A549 (cell line): ENCODE results near the gene SLC35A4.

Experiments
- CTCF ChIP-seq: fragments of >200 bp; sonication (Bioruptor Twin); formaldehyde crosslinking; IDR thresholded peaks from 3 replicates; pipeline ENCODE4 v1.5.1; 2016
- JUN ChIP-seq, 2 experiments: fragments of >200 bp; sonication (Bioruptor Twin); formaldehyde crosslinking; IDR thresholded peaks; 2 replicates in 1 of 2; 3 replicates in 1 of 2; pipeline ENCODE4 v1.6.1; 2016 to 2017
- KDM5A ChIP-seq: fragments of 200-600 bp; sonication (generic); IDR thresholded peaks from 2 replicates; pipeline ENCODE4 v1.6.1; 2016; ENCODE audit warnings: antibody characterized with exemption, mild to moderate bottlenecking
- PBX3 ChIP-seq: IDR thresholded peaks from 2 replicates; pipeline ENCODE4 v1.6.1; 2012
- POLR2A ChIP-seq: IDR thresholded peaks from 2 replicates; pipeline ENCODE4 v1.6.1; 2012; ENCODE audit warnings: mild to moderate bottlenecking, low read length
- RAD21 ChIP-seq, 2 experiments: fragments of >200 bp in 1 of 2; sonication (Bioruptor Twin) in 1 of 2; formaldehyde crosslinking in 1 of 2; IDR thresholded peaks in 1 of 2; conservative IDR thresholded peaks in 1 of 2; 2 replicates in 1 of 2; 3 replicates in 1 of 2; pipeline ENCODE4 v1.6.1; 2012 to 2018; ENCODE audit warnings: inconsistent platforms in 1 of 2
- RCOR1 ChIP-seq: fragments of 150-350 bp; IDR thresholded peaks from 2 replicates; pipeline ENCODE4 v1.6.1; 2014; ENCODE audit warnings: antibody characterized with exemption, low read length, low read depth

GRCh38 chr5:140567871-140568270 lies 3.2 kb downstream of the SLC35A4 start:
- no peak for TF ChIP-seq CTCF
- no peak for TF ChIP-seq RCOR1
- no peak for TF ChIP-seq KDM5A
- TF ChIP-seq RAD21 (conservative IDR thresholded peaks at IDR 0.05 in 1 of 2, IDR thresholded peaks at IDR 0.05 in 1 of 2) = no peak
- TF ChIP-seq PBX3 = no peak
- TF ChIP-seq POLR2A = no peak
- no peak for TF ChIP-seq JUN (IDR thresholded peaks at IDR 0.05)
